Hepatocyte (in vitro differentiated cells): Measurements from ENCODE around the gene DHX8. TPM values are rescaled to one million over a fixed set of nuclear protein-coding genes. Genes with fewer than 3 reads are reported as not detected.

Experiments used
- DNase-seq: peaks from one replicate; pipeline ENCODE4 v3.0.0-alpha.2; 2016; ENCODE audit warnings: low spot score
- H2AFZ ChIP-seq: fragments of 200-600 bp; sonication (generic); 2 replicates; pipeline ENCODE4 v1.6.0; 2016; ENCODE audit warnings: antibody characterized with exemption, mild to moderate bottlenecking
- H3K27ac ChIP-seq: fragments of 200-600 bp; sonication (generic); 2 replicates; pipeline ENCODE4 v1.5.1; 2016; ENCODE audit warnings: mild to moderate bottlenecking
- H3K27me3 ChIP-seq: fragments of 200-600 bp; sonication (generic); 2 replicates; pipeline ENCODE4 v1.6.1; 2016
- H3K36me3 ChIP-seq: fragments of 200-600 bp; sonication (generic); replicated peaks from 2 replicates; pipeline ENCODE4 v1.5.1; 2016; ENCODE audit warnings: low read depth; ENCODE audit not compliant: insufficient read depth
- H3K4me1 ChIP-seq: fragments of 200-600 bp; sonication (generic); 2 replicates; pipeline ENCODE4 v1.5.1; 2016; ENCODE audit warnings: mild to moderate bottlenecking, moderate library complexity; ENCODE audit not compliant: insufficient read depth
- H3K4me2 ChIP-seq: fragments of 200-600 bp; sonication (generic); 2 replicates; pipeline ENCODE4 v1.6.0; 2016
- H3K4me3 ChIP-seq: fragments of 200-600 bp; sonication (generic); 2 replicates; pipeline ENCODE4 v1.5.1; 2016; ENCODE audit warnings: mild to moderate bottlenecking
- H3K79me2 ChIP-seq: fragments of 200-600 bp; sonication (generic); 2 replicates; pipeline ENCODE4 v1.6.0; 2017; ENCODE audit warnings: mild to moderate bottlenecking
- H3K9me2 ChIP-seq: fragments of 200-600 bp; sonication (generic); replicated peaks from 2 replicates; pipeline ENCODE4 v1.6.0; 2017; ENCODE audit warnings: mild to moderate bottlenecking; ENCODE audit not compliant: insufficient read depth
- H3K9me3 ChIP-seq: fragments of 200-600 bp; sonication (generic); 2 replicates; pipeline ENCODE4 v1.5.1; 2016; ENCODE audit warnings: low read depth, mild to moderate bottlenecking
- H4K20me1 ChIP-seq: fragments of 200-600 bp; sonication (generic); 2 replicates; pipeline ENCODE4 v1.6.0; 2016; ENCODE audit warnings: mild to moderate bottlenecking; ENCODE audit not compliant: insufficient read depth, poor library complexity, severe bottlenecking
- CTCF ChIP-seq: fragments of 200-600 bp; sonication (generic); IDR thresholded peaks from 2 replicates; pipeline ENCODE4 v1.5.1; 2016; ENCODE audit warnings: antibody characterized with exemption, mild to moderate bottlenecking; ENCODE audit not compliant: poor library complexity
- EZH2 ChIP-seq: fragments of 200-600 bp; sonication (generic); IDR thresholded peaks from 2 replicates; pipeline ENCODE4 v1.6.1; 2016; ENCODE audit warnings: antibody characterized with exemption, mild to moderate bottlenecking, borderline replicate concordance
- EZH2phosphoT487 ChIP-seq: fragments of 200-600 bp; sonication (generic); IDR thresholded peaks from one replicate; pipeline ENCODE4 v1.6.1; 2018; ENCODE audit warnings: antibody characterized with exemption, mild to moderate bottlenecking, low read depth, moderate library complexity; ENCODE audit not compliant: unreplicated experiment, severe bottlenecking
- WGBS: methylation state at CpG from one replicate; pipeline ENCODE4 v1.1.6; 2016; ENCODE audit warnings: low lambda C conversion rate; ENCODE audit errors: missing lambda C conversion rate; 5-methylcytosine and 5-hydroxymethylcytosine counted together
- polyA plus RNA-seq: library from polyadenylated mRNA; unstranded; fragments of >200 nt; fragmentation: Nextera tagmentation; extraction: Ambion mirVana; gene quantifications from 2 replicates; pipeline ENCODE4 v1.2.1, GENCODE V29; 2016
- total RNA-seq: library from RNA; depleted of rRNA; stranded (reverse); fragments of >200 nt; gene quantifications from 2 replicates; pipeline ENCODE4 v1.2.3, GENCODE V29; 2014

DHX8 gene
- total and polyA plus RNA-seq, 2 experiments from 2014 or later = 26.6 to 35.0 TPM

GRCh38 chr17:43554857-43555256 lies 71.1 kb downstream of the DHX8 start:
- no peak overlapping the region for H2AFZ ChIP-seq
- TF ChIP-seq EZH2 = no peak
- TF ChIP-seq EZH2phosphoT487 = no peak
- no peak for TF ChIP-seq CTCF
- no peak for DNase-seq
- H3K27ac ChIP-seq = peak overlapping the region; percentile 65
- WGBS = 34% methylated on average over 6 of the region's 6 CpGs
- no peaks in the 10 kb centered on the region for H3K9me3 ChIP-seq
- H3K79me2 ChIP-seq = no peaks in the 10 kb centered on the region
- H3K9me2 ChIP-seq = no peaks in the 10 kb centered on the region
- H4K20me1 ChIP-seq = no peaks in the 10 kb centered on the region
- no peaks in the 10 kb centered on the region for H3K36me3 ChIP-seq
- H3K4me1 ChIP-seq = peaks cover 39% of the 10 kb centered on the region
- H3K4me2 ChIP-seq = peak overlapping the region; percentile 33
- H3K4me3 ChIP-seq = no peak overlapping the region
- H3K27me3 ChIP-seq = no peaks in the 10 kb centered on the region

- H3K9me3 ChIP-seq = no peaks in the 10 kb centered on the region
- no peak overlapping the region for H3K4me2 ChIP-seq
- no peak overlapping the region for H3K4me3 ChIP-seq
- H3K27ac ChIP-seq = peak overlapping the region; percentile 40
- no peaks in the 10 kb centered on the region for H3K79me2 ChIP-seq
- H3K4me1 ChIP-seq = peaks cover 39% of the 10 kb centered on the region
- DNase-seq = peak; percentile 49
- H2AFZ ChIP-seq = no peak overlapping the region
- no peaks in the 10 kb centered on the region for H3K9me2 ChIP-seq
- H4K20me1 ChIP-seq = no peaks in the 10 kb centered on the region
- TF ChIP-seq EZH2 = no peak
- TF ChIP-seq CTCF = no peak
- TF ChIP-seq EZH2phosphoT487 = no peak
- no peaks in the 10 kb centered on the region for H3K36me3 ChIP-seq
- 60% methylated on average over 5 of the region's 5 CpGs for WGBS
- no peaks in the 10 kb centered on the region for H3K27me3 ChIP-seq
These were observed 72.5 kb downstream of the DHX8 start for GRCh38 chr17:43556292-43556691.

DNA sequence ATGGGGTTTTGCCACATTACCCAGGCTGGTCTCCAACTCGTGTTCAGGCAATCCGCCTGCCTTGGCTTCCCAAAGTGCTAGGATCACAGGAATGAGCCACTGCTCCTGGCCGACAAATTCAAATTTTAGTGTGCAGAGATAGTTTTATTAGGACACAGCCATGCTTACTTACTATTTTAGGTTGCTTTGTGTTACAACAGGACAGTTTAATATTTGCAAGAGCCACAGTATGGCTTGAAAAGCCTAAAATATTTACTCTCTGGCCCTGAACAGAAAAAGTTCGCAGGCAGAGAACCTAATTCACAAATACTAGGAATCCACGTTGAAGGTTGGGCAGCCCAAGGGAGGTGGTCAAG lies 75.0 kb downstream of the DHX8 start:
- Histone ChIP-seq H3K27me3 (no peaks in the 10 kb centered on the region), H3K4me2 (no peak overlapping the region), H3K36me3 (no peaks in the 10 kb centered on the region), H3K79me2 (no peaks in the 10 kb centered on the region), H2AFZ (no peak overlapping the region), H3K4me1 (peaks cover 36% of the 10 kb centered on the region), H4K20me1 (no peaks in the 10 kb centered on the region), H3K27ac (no peak overlapping the region), H3K9me2 (no peaks in the 10 kb centered on the region), H3K4me3 (no peak overlapping the region), H3K9me3 (no peaks in the 10 kb centered on the region)
- TF ChIP-seq EZH2 = no peak
- TF ChIP-seq EZH2phosphoT487 = no peak
- no peak for TF ChIP-seq CTCF
- 81% methylated on average over 5 of the region's 5 CpGs for WGBS
- no peak for DNase-seq
